Testis (tissue), 3 donors: ENCODE results near the gene CENPP. TPM values are rescaled to one million over a fixed set of nuclear protein-coding genes. Genes with fewer than 3 reads are reported as not detected.

Experiments used
- DNase-seq: peaks from one replicate; pipeline ENCODE4 v3.0.0-alpha.2; 2019
- H3K27ac ChIP-seq, 2 donors: fragments of 200-600 bp; sonication (generic); one replicate each; pipeline ENCODE4 v1.5.1; 2019
- H3K27me3 ChIP-seq: fragments of 200-600 bp; sonication (generic); one replicate; pipeline ENCODE4 v1.5.1; 2019
- H3K36me3 ChIP-seq: fragments of 200-600 bp; sonication (generic); one replicate; pipeline ENCODE4 v1.5.1; 2017; ENCODE audit warnings: low read depth; ENCODE audit errors: missing control alignments
- H3K4me1 ChIP-seq: fragments of 200-600 bp; sonication (generic); one replicate; pipeline ENCODE4 v1.5.1; 2019
- H3K4me3 ChIP-seq, 2 donors: fragments of 200-600 bp; sonication (generic); one replicate each; pipeline ENCODE4 v1.5.1; 2017 to 2019
- H3K9me3 ChIP-seq: fragments of 200-600 bp; sonication (generic); one replicate; pipeline ENCODE4 v1.5.1; 2017
- POLR2A ChIP-seq: fragments of 450-650 bp; IDR thresholded peaks from one replicate; pipeline ENCODE4 v1.6.1; 2017; ENCODE audit warnings: antibody characterized with exemption, mild to moderate bottlenecking, moderate library complexity
- WGBS, 2 donors: methylation state at CpG; one replicate each; pipeline ENCODE4 v1.1.5; 2018; 5-methylcytosine and 5-hydroxymethylcytosine counted together
- intact Hi-C: fragments of 100-400 bp; cut with DNase I; formaldehyde crosslinking; loops from one replicate; pipeline ENCODE4 v1.15.1; 2023; ENCODE audit warnings: low total_unique reads
- polyA plus RNA-seq: library from polyadenylated mRNA; stranded (reverse); fragments of 350-450 nt; fragmentation: Illumina TruSeq; extraction: RNeasy Lipid Tissue Mini Kit (QIAGEN cat#74804); gene quantifications from one replicate; pipeline ENCODE4 v1.2.3, GENCODE V29; 2014; ENCODE audit warnings: low read depth, low replicate concordance; ENCODE audit not compliant: insufficient read depth
- total RNA-seq, 2 donors: library from RNA; depleted of rRNA; stranded (reverse); fragments of >200 nt; gene quantifications; one replicate each; pipeline ENCODE4 v1.2.3, GENCODE V29; 2016
- TF ChIP-seq, protein P1 (sequence below), 3 experiments: fragments of 450-650 bp in 2 of 3; fragments of 200-600 bp in 1 of 3; sonication (generic) in 1 of 3; IDR thresholded peaks; one replicate each; pipeline ENCODE4 v1.5.1; 2016 to 2019; ENCODE audit warnings: antibody characterized with exemption in 3 of 3, mild to moderate bottlenecking in 2 of 3, moderate library complexity in 1 of 3

The CENPP gene
- total and polyA plus RNA-seq, 3 donors from 2014 or later, result 8.1 to 12.1 (median 9.6) TPM

DNA sequence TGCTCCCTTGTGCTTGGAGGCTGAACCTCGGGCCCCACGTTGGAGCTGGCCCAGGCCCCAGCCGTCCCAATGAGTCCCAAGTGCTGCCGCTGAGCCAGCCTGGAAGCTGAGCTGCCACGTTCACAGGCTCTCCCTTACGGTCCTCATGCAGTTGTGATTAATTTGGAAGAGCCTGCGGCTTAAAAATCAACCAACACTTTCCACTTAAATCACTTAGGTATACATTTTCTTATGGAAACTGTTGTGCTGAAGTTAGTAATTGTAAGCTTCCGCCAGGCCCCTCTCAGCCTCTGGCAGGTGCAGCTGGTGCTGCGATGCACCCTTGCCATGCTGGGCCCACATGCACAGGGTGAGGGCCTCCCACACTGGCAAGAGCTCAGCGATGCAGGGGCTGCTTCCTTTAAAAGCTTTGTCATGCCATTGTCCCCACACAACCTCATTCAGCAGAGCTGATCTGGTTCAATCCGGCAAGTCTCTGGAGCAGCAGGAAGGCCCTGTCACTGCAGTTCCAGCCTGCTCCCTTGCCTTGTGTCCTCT is 283.2 kb downstream of the CENPP start:
- H3K9me3 ChIP-seq, result no peaks in the 10 kb centered on the region
- H3K27me3 ChIP-seq, result no peaks in the 10 kb centered on the region
- no peaks in the 10 kb centered on the region for H3K36me3 ChIP-seq
- 28 to 41% methylated on average over 11 of the region's 11 CpGs for WGBS, 2 donors
- H3K4me3 ChIP-seq, result no peak overlapping the region
- TF ChIP-seq POLR2A, result no peak
- TF ChIP-seq, protein P1, sequence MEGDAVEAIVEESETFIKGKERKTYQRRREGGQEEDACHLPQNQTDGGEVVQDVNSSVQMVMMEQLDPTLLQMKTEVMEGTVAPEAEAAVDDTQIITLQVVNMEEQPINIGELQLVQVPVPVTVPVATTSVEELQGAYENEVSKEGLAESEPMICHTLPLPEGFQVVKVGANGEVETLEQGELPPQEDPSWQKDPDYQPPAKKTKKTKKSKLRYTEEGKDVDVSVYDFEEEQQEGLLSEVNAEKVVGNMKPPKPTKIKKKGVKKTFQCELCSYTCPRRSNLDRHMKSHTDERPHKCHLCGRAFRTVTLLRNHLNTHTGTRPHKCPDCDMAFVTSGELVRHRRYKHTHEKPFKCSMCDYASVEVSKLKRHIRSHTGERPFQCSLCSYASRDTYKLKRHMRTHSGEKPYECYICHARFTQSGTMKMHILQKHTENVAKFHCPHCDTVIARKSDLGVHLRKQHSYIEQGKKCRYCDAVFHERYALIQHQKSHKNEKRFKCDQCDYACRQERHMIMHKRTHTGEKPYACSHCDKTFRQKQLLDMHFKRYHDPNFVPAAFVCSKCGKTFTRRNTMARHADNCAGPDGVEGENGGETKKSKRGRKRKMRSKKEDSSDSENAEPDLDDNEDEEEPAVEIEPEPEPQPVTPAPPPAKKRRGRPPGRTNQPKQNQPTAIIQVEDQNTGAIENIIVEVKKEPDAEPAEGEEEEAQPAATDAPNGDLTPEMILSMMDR (IDR thresholded peaks at IDR 0.05), result no peak
- H3K27ac ChIP-seq, result peak overlapping the region; percentile 63 to 68
- intact Hi-C loops, result no loop called here
- peak; percentile 61 for DNase-seq
- H3K4me1 ChIP-seq, result peaks cover 27% of the 10 kb centered on the region

DNA sequence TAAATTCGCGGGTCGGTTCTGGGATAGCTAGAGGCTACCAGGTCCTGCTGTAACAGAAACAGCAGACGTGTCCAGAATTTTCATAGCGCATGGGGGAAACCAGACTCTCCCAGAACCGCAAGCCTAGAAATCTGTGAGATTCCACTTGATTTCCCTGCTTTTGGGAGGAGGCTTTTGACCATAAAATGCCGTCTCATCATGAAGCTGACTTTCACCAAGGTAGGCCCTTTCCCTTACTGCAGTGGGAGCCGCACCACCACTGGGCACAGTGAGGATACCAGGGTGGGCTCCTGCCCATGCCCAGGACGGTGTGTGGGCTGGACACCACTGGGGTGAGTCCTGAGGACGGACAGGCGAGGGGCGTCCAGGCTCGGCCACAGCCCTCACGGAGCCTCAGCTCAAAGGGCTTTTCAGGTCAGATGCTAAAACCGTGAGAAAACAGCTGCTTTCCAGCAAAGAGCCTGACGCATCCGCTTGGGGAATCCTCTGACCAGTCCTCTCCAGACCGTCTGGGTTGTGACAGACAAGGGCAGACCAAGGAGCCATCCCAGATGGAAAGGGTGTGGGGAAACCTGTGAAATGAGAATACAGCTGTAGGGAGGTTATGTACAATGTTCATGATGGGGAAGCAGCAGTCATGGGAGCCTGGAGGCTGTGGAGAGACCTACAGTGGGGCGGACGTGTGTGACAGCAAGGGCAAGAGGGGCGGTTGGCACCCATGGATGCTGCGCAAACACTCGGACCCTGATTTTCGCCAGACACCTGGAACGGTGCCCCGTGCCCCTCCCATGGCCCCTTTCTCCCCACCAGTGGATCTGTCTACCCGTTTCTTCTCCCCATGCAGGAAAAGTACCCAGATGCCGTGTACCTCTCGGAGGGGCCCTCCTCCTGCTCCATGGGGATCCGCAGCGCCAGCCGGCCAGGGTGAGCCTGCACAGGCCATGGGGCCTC is 285.0 kb downstream of the CENPP start:
- Histone ChIP-seq H3K27me3 (no peaks in the 10 kb centered on the region), H3K9me3 (no peaks in the 10 kb centered on the region), H3K4me3 (no peak overlapping the region), H3K36me3 (no peaks in the 10 kb centered on the region), H3K4me1 (peaks cover 36% of the 10 kb centered on the region), H3K27ac (peak overlapping the region in 1 of 2 donors; percentile 26)
- WGBS, 2 donors, result 81 to 84% methylated on average over 28 to 32 of the region's 32 CpGs
- no peak for DNase-seq
- intact Hi-C loops, result no loop called here
- TF ChIP-seq, protein P1 (IDR thresholded peaks at IDR 0.05), result no peak
- TF ChIP-seq POLR2A, result no peak

DNA sequence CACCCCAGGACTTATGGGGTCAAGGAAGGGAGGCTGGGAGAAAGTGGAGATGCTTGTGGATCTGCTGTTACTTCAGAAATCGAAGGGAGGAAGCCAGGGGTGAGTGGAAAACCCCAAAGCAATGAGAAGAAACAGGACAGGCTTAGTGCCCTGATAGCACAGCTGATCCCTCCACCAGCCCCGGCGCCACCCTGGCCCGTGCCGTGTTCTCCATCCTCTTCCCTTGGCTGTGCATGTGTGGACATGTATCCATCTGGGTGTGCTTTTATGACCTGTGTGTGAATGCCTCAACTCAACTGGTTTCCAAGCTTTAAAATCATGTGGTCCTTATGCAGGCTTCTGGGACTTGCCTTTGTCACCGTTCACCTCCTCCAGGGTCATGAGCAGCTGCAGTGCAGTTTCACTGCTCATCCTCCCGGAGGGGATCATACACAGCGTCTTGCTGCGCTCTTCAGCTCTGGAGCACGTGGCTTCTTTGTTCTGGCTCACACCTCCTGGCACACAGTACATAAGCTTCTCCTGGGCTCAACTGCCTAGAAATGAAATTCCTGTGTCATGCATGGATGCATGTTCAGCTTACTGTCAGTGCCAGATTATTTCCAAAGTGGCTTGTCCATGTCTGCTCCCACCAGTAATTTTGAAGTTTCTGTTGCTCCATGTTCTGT is 286.0 kb downstream of the CENPP start:
- Histone ChIP-seq H3K27ac (no peak overlapping the region), H3K4me1 (peaks cover 41% of the 10 kb centered on the region), H3K36me3 (no peaks in the 10 kb centered on the region), H3K9me3 (no peaks in the 10 kb centered on the region), H3K4me3 (no peak overlapping the region), H3K27me3 (no peaks in the 10 kb centered on the region)
- 73 to 83% methylated on average over 10 of the region's 10 CpGs for WGBS, 2 donors
- TF ChIP-seq, protein P1 (IDR thresholded peaks at IDR 0.05), result no peak
- no peak for TF ChIP-seq POLR2A
- intact Hi-C loops, result no loop called here
- DNase-seq, result no peak

DNA sequence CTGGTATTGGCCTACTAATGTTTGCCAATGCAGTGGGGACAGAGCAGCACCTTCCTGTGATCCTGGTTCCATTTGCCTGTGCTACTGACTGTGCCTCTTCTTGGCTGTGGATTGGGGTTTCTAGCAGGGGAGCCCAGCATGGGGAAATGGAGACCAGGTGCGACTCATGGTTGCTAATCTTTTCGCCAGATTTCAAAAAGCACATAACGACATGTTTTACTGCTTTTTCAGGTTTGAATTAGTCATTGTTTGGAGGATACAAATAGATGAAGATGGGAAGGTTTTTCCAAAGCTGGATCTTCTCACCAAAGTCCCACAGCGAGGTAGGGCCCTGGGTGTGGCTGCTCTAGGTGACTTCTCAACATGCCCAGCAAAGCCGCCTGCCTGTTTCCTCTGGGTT is 286.5 kb downstream of the CENPP start:
- peaks cover 45% of the 10 kb centered on the region for H3K4me1 ChIP-seq
- H3K27me3 ChIP-seq, result no peaks in the 10 kb centered on the region
- intact Hi-C loops, result no loop called here
- TF ChIP-seq POLR2A, result no peak
- TF ChIP-seq, protein P1 (IDR thresholded peaks at IDR 0.05), result no peak
- H3K4me3 ChIP-seq, result no peak overlapping the region
- H3K9me3 ChIP-seq, result no peaks in the 10 kb centered on the region
- no peak overlapping the region for H3K27ac ChIP-seq
- DNase-seq, result no peak
- H3K36me3 ChIP-seq, result no peaks in the 10 kb centered on the region
- 94 to 97% methylated on average over 5 of the region's 5 CpGs for WGBS, 2 donors
